Sigmoid colon (tissue), 3 donors: ENCODE measurements around the gene PKP1.

Experiments
- CTCF ChIP-seq, 4 experiments: fragments of 450-650 bp in 3 of 4; fragments of 200-600 bp in 1 of 4; IDR thresholded peaks; one replicate each; pipeline ENCODE4 v1.5.1; 2016 to 2019; ENCODE audit warnings: antibody characterized with exemption in 4 of 4, mild to moderate bottlenecking in 3 of 4, moderate library complexity in 2 of 4
- POLR2A ChIP-seq, 2 donors: fragments of 450-650 bp; IDR thresholded peaks; one replicate each; pipeline ENCODE4 v1.6.1; 2016; ENCODE audit warnings: antibody characterized with exemption in 2 of 2, mild to moderate bottlenecking in 2 of 2, moderate library complexity in 2 of 2

- no peak for TF ChIP-seq CTCF (IDR thresholded peaks at IDR 0.05)
- no peak for TF ChIP-seq POLR2A (IDR thresholded peaks at IDR 0.05)
Observed at GRCh38 chr1:201268604-201269151, 14.6 kb upstream of the PKP1 start.
